H9 (cell line): ENCODE results near the gene TEX35. TPM values are rescaled to one million over a fixed set of nuclear protein-coding genes. Genes with fewer than 3 reads are reported as not detected.
A peak's percentile ranks its signal among the peaks of the same experiment; 100 is the strongest.

ENCODE experiments used
- DNase-seq: peaks from one replicate; pipeline ENCODE4 v3.0.0-alpha.2; 2017
- H2AFZ ChIP-seq: one replicate; pipeline ENCODE4 v1.6.1; 2013; ENCODE audit warnings: mild to moderate bottlenecking, low read length, control low read depth, moderate library complexity
- H2AK5ac ChIP-seq: 2 replicates; pipeline ENCODE4 v1.6.1; 2013; ENCODE audit warnings: low read length, control low read depth, mixed read lengths; ENCODE audit not compliant: insufficient read length
- H2BK120ac ChIP-seq: one replicate; pipeline ENCODE4 v1.6.1; 2013; ENCODE audit warnings: low read depth, mild to moderate bottlenecking, low read length, control low read depth, inconsistent platforms; ENCODE audit not compliant: poor library complexity, severe bottlenecking
- H2BK12ac ChIP-seq: 2 replicates; pipeline ENCODE4 v1.6.1; 2013; ENCODE audit warnings: low read length, control low read depth, mixed read lengths, low read depth; ENCODE audit not compliant: insufficient read length
- H2BK15ac ChIP-seq: 2 replicates; pipeline ENCODE4 v1.6.1; 2013; ENCODE audit warnings: low read depth, low read length, control low read depth
- H2BK20ac ChIP-seq: one replicate; pipeline ENCODE4 v1.6.1; 2013; ENCODE audit warnings: low read depth, mild to moderate bottlenecking, low read length, control low read depth, inconsistent platforms; ENCODE audit not compliant: poor library complexity, severe bottlenecking
- H2BK5ac ChIP-seq: 2 replicates; pipeline ENCODE4 v1.6.1; 2013; ENCODE audit warnings: low read length, control low read depth, mixed read lengths; ENCODE audit not compliant: insufficient read length
- H3K14ac ChIP-seq: 2 replicates; pipeline ENCODE4 v1.6.1; 2013; ENCODE audit warnings: low read length, control low read depth; ENCODE audit not compliant: insufficient read depth
- H3K18ac ChIP-seq: 2 replicates; pipeline ENCODE4 v1.6.1; 2013; ENCODE audit warnings: low read depth, mild to moderate bottlenecking, mixed read lengths, low read length, control low read depth; ENCODE audit not compliant: insufficient read length
- H3K23ac ChIP-seq: 2 replicates; pipeline ENCODE4 v1.6.1; 2013; ENCODE audit warnings: low read length, control low read depth, mixed read lengths, low read depth; ENCODE audit not compliant: insufficient read length
- H3K23me2 ChIP-seq: 2 replicates; pipeline ENCODE4 v1.6.1; 2013; ENCODE audit warnings: low read depth, mild to moderate bottlenecking, mixed read lengths, low read length, control low read depth; ENCODE audit not compliant: insufficient read length, poor library complexity, severe bottlenecking
- H3K27ac ChIP-seq: 2 replicates; pipeline ENCODE4 v1.5.1; 2013; ENCODE audit warnings: low read length, control low read depth, mixed read lengths, low read depth; ENCODE audit not compliant: insufficient read length
- H3K27me3 ChIP-seq: 2 replicates; pipeline ENCODE4 v1.6.1; 2013; ENCODE audit warnings: low read length, control low read depth, inconsistent platforms; ENCODE audit not compliant: insufficient read depth
- H3K4ac ChIP-seq: 2 replicates; pipeline ENCODE4 v1.6.1; 2013; ENCODE audit warnings: low read depth, mild to moderate bottlenecking, control low read depth, inconsistent platforms, low read length, moderate library complexity
- H3K4me1 ChIP-seq: 2 replicates; pipeline ENCODE4 v1.6.1; 2013; ENCODE audit warnings: low read length, control low read depth, inconsistent platforms; ENCODE audit not compliant: insufficient read depth
- H3K4me2 ChIP-seq: 2 replicates; pipeline ENCODE4 v1.6.1; 2013; ENCODE audit warnings: low read length, control low read depth, mixed read lengths; ENCODE audit not compliant: insufficient read length, insufficient read depth
- H3K56ac ChIP-seq: 2 replicates; pipeline ENCODE4 v1.6.1; 2013; ENCODE audit warnings: low read depth, mild to moderate bottlenecking, mixed read lengths, low read length, control low read depth; ENCODE audit not compliant: insufficient read length
- H3K79me1 ChIP-seq: 2 replicates; pipeline ENCODE4 v1.6.1; 2013; ENCODE audit warnings: low read depth, mild to moderate bottlenecking, moderate library complexity, low read length, control low read depth, inconsistent platforms; ENCODE audit not compliant: insufficient read depth, poor library complexity, severe bottlenecking
- H3K79me2 ChIP-seq: 2 replicates; pipeline ENCODE4 v1.6.1; 2013; ENCODE audit warnings: low read length, control low read depth, inconsistent platforms; ENCODE audit not compliant: insufficient read depth
- H3K9ac ChIP-seq: 2 replicates; pipeline ENCODE4 v1.6.1; 2013; ENCODE audit warnings: low read length, control low read depth, mixed read lengths; ENCODE audit not compliant: insufficient read length; ENCODE audit errors: extremely low read depth
- H3K9me3 ChIP-seq: one replicate; pipeline ENCODE4 v1.6.1; 2013; ENCODE audit warnings: low read depth, low read length, inconsistent platforms; ENCODE audit not compliant: control insufficient read depth
- H3T11ph ChIP-seq: one replicate; pipeline ENCODE4 v1.6.1; 2013; ENCODE audit warnings: mild to moderate bottlenecking, low read length, control low read depth, inconsistent platforms
- H4K20me1 ChIP-seq: one replicate; pipeline ENCODE4 v1.6.1; 2013; ENCODE audit not compliant: control insufficient read depth, insufficient read length, insufficient read depth
- H4K5ac ChIP-seq: 2 replicates; pipeline ENCODE4 v1.6.1; 2013; ENCODE audit warnings: low read depth, mild to moderate bottlenecking, mixed read lengths, low read length, control low read depth; ENCODE audit not compliant: insufficient read length
- H4K8ac ChIP-seq: replicated peaks from 2 replicates; pipeline ENCODE4 v1.6.1; 2013; ENCODE audit warnings: low read length, control low read depth, mixed read lengths, low read depth; ENCODE audit not compliant: insufficient read length
- H4K91ac ChIP-seq: 2 replicates; pipeline ENCODE4 v1.6.1; 2013; ENCODE audit warnings: low read depth, mild to moderate bottlenecking, moderate library complexity, mixed read lengths, low read length, control low read depth; ENCODE audit not compliant: insufficient read length
- H3K27ac Mint-ChIP-seq, 3 experiments: 2 replicates in 2 of 3; 3 replicates in 1 of 3; pipeline ENCODE4 v1.8.0; 2020 to 2021; ENCODE audit warnings: mixed read lengths in 3 of 3, mild to moderate bottlenecking in 1 of 3, moderate library complexity in 1 of 3
- H3K27me3 Mint-ChIP-seq: 2 replicates; pipeline ENCODE4 v1.8.0; 2021; ENCODE audit warnings: low read depth, mild to moderate bottlenecking, moderate library complexity, mixed read lengths
- H3K36me3 Mint-ChIP-seq, 3 experiments: 2 replicates in 2 of 3; 3 replicates in 1 of 3; pipeline ENCODE4 v1.8.0; 2020 to 2021; ENCODE audit warnings: low read depth in 3 of 3, mixed read lengths in 3 of 3; ENCODE audit not compliant: insufficient read depth in 1 of 3
- H3K4me1 Mint-ChIP-seq, 2 experiments: 2 replicates each; pipeline ENCODE4 v1.8.0; 2020; ENCODE audit warnings: mixed read lengths in 2 of 2
- H3K4me3 Mint-ChIP-seq, 2 experiments: 2 replicates in 1 of 2; 3 replicates in 1 of 2; pipeline ENCODE4 v1.8.0; 2020 to 2021; ENCODE audit warnings: mild to moderate bottlenecking in 2 of 2, mixed read lengths in 2 of 2, moderate library complexity in 1 of 2
- H3K9me3 Mint-ChIP-seq, 2 experiments: 2 replicates in 1 of 2; 3 replicates in 1 of 2; pipeline ENCODE4 v1.8.0; 2020; ENCODE audit warnings: mild to moderate bottlenecking in 2 of 2, mixed read lengths in 2 of 2, moderate library complexity in 1 of 2
- WGBS: extraction: QIAGEN DNeasy Blood & Tissue Kit; methylation state at CpG from one replicate; pipeline ENCODE4 v1.1.7; 2013; ENCODE audit warnings: missing lambda C conversion rate, low lambda C conversion rate, mixed read lengths; ENCODE audit not compliant: insufficient read length; ENCODE audit errors: extremely low coverage; 5-methylcytosine and 5-hydroxymethylcytosine counted together
- total RNA-seq: library from RNA; stranded (reverse); gene quantifications from 2 replicates; pipeline ENCODE4 v1.2.1, GENCODE V29; 2021
- TF ChIP-seq, protein P1 (sequence below): fragments of 200-600 bp; sonication (generic); conservative IDR thresholded peaks from 3 replicates; pipeline ENCODE4 v1.8.0; 2021; ENCODE audit warnings: antibody characterized with exemption, mild to moderate bottlenecking

The TEX35 gene
- total RNA-seq, 1 experiment from 2014 or later = not detected

- H3K4me3 Mint-ChIP-seq = no peak overlapping the region
- no peak overlapping the region for H2BK120ac ChIP-seq
- H3K14ac ChIP-seq = no peak overlapping the region
- no peak overlapping the region for H2BK5ac ChIP-seq
- no peak overlapping the region for H2BK12ac ChIP-seq
- WGBS = no CpG with 5 or more reads among the region's 4 CpGs
- H3K79me2 ChIP-seq = no peaks in the 10 kb centered on the region
- no peak overlapping the region for H3K4ac ChIP-seq
- no peaks in the 10 kb centered on the region for H3K23me2 ChIP-seq
- TF ChIP-seq, protein P1, sequence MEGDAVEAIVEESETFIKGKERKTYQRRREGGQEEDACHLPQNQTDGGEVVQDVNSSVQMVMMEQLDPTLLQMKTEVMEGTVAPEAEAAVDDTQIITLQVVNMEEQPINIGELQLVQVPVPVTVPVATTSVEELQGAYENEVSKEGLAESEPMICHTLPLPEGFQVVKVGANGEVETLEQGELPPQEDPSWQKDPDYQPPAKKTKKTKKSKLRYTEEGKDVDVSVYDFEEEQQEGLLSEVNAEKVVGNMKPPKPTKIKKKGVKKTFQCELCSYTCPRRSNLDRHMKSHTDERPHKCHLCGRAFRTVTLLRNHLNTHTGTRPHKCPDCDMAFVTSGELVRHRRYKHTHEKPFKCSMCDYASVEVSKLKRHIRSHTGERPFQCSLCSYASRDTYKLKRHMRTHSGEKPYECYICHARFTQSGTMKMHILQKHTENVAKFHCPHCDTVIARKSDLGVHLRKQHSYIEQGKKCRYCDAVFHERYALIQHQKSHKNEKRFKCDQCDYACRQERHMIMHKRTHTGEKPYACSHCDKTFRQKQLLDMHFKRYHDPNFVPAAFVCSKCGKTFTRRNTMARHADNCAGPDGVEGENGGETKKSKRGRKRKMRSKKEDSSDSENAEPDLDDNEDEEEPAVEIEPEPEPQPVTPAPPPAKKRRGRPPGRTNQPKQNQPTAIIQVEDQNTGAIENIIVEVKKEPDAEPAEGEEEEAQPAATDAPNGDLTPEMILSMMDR = no peak
- peaks cover 2% of the 10 kb centered on the region for H3K27me3 Mint-ChIP-seq
- H2AK5ac ChIP-seq = no peak overlapping the region
- H2AFZ ChIP-seq = no peak overlapping the region
- no peak overlapping the region for H3K27ac ChIP-seq
- H3K4me1 ChIP-seq = no peaks in the 10 kb centered on the region
- no peak overlapping the region for H3K4me2 ChIP-seq
- H3K79me1 ChIP-seq = no peaks in the 10 kb centered on the region
- H4K8ac ChIP-seq = no peak overlapping the region
- H3K4me1 Mint-ChIP-seq = peaks cover 6 to 13% of the 10 kb centered on the region in 2 experiments
- no peak overlapping the region for H4K91ac ChIP-seq
- H3K27ac Mint-ChIP-seq = peak overlapping the region in 2 of 3 experiments; percentile 43 to 85; a peak in 2 of 7 replicates
- no peak for DNase-seq
- no peak overlapping the region for H3K56ac ChIP-seq
- no peak overlapping the region for H3K23ac ChIP-seq
- H3K36me3 Mint-ChIP-seq = no peaks in the 10 kb centered on the region
- H2BK15ac ChIP-seq = no peak overlapping the region
- H2BK20ac ChIP-seq = no peak overlapping the region
- H4K5ac ChIP-seq = no peak overlapping the region
- H3K9me3 Mint-ChIP-seq = no peaks in the 10 kb centered on the region
- H4K20me1 ChIP-seq = no peaks in the 10 kb centered on the region
- no peak overlapping the region for H3K18ac ChIP-seq
- no peaks in the 10 kb centered on the region for H3K9me3 ChIP-seq
- H3K9ac ChIP-seq = no peak overlapping the region
- no peaks in the 10 kb centered on the region for H3K27me3 ChIP-seq
- H3T11ph ChIP-seq = no peak overlapping the region
Measured at GRCh38 chr1:178504286-178504685, 8.6 kb upstream of the TEX35 start.
